ENCODE measurements around the gene PTAFR. TPM values are rescaled to one million over a fixed set of nuclear protein-coding genes. Genes with fewer than 3 reads are reported as not detected.
A peak's percentile ranks its signal among the peaks of the same experiment; 100 is the strongest.

PTAFR gene
- total RNA-seq, 6 experiments from 2014 or later: 0.26 to 0.57 (median 0.43) TPM

DNA sequence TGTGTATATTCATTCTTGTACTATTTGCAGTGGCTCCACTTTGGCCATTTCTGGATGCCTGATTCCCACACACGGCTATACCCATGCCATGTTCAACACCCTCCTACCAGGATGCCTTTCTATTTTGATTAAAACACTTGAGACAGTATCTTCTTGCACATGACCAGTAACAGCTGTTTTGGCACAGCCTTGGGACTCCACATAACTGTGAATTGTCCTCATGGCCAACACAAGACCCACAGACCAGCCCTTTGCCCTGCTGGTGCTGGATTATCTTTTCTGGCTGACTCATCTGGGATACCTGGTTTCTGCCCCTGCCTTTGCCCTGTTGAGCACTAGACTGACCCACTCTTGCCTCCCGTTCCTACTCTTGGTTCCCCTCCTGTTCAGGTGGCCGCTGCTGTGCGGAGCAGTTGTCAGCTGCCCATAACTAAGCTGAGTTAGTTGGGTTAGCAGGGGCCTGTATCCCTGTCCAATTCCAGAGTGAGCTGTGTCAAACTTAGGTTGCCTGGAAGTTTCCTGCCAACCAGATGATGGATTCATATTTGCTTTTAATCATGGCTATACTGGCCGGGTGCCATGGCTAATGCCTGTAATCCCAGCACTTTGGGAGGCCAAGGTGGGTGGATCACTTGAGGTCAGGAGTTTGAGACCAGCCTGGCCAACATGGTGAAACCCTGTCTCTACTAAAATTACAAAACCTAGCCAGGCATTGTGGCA is 77.3 kb downstream of the PTAFR start:
- H3K4me3 Mint-ChIP-seq: no peak overlapping the region; the same call in 1 of the 2 replicates
- H3K27ac Mint-ChIP-seq: peak overlapping the region; percentile 40; the same call in 1 of the 2 replicates
- no peaks in the 10 kb centered on the region for H3K36me3 Mint-ChIP-seq (ENCODE audit: low read depth)
- H3K4me1 Mint-ChIP-seq (ENCODE audit: low read depth): peaks cover 30% of the 10 kb centered on the region
- no peaks in the 10 kb centered on the region for H3K9me3 Mint-ChIP-seq
- peak; percentile 33 for DNase-seq
- TF ChIP-seq, protein P1, sequence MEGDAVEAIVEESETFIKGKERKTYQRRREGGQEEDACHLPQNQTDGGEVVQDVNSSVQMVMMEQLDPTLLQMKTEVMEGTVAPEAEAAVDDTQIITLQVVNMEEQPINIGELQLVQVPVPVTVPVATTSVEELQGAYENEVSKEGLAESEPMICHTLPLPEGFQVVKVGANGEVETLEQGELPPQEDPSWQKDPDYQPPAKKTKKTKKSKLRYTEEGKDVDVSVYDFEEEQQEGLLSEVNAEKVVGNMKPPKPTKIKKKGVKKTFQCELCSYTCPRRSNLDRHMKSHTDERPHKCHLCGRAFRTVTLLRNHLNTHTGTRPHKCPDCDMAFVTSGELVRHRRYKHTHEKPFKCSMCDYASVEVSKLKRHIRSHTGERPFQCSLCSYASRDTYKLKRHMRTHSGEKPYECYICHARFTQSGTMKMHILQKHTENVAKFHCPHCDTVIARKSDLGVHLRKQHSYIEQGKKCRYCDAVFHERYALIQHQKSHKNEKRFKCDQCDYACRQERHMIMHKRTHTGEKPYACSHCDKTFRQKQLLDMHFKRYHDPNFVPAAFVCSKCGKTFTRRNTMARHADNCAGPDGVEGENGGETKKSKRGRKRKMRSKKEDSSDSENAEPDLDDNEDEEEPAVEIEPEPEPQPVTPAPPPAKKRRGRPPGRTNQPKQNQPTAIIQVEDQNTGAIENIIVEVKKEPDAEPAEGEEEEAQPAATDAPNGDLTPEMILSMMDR (IDR thresholded peaks at IDR 0.05): no peak
- H3K27me3 Mint-ChIP-seq (ENCODE audit: insufficient read depth): peaks cover 4% of the 10 kb centered on the region

Other genes starting within 250 kb of the PTAFR start
- not detected for gene SMPDL3B, start 241.7 kb downstream of the PTAFR start, total RNA-seq (2021; fragmentation: NEBNext Ultra II Directional; extraction: Animal tissue kit (Norgen Biotek cat#: 25700))
- 10 to 100 TPM in 1 of 6 experiments, 1 to 10 TPM in 5; 8.0 to 10.7 (median 9.7) TPM for gene XKR8, start 216.7 kb downstream of the PTAFR start, total RNA-seq (2021; fragmentation: NEBNext Ultra II Directional; extraction: Animal tissue kit (Norgen Biotek cat#: 25700))
- gene EYA3, start 88.1 kb downstream of the PTAFR start, total RNA-seq (2021; fragmentation: NEBNext Ultra II Directional; extraction: Animal tissue kit (Norgen Biotek cat#: 25700)): 10 to 100 TPM; 24.2 to 31.3 (median 27.8) TPM
- 100 to 1,000 TPM; 101 to 112 (median 105) TPM for gene DNAJC8, start 56.3 kb upstream of the PTAFR start, total RNA-seq (2021; fragmentation: NEBNext Ultra II Directional; extraction: Animal tissue kit (Norgen Biotek cat#: 25700))
- 100 to 1,000 TPM; 153 to 231 (median 216) TPM for gene ATP5IF1, start 59.4 kb upstream of the PTAFR start, total RNA-seq (2021; fragmentation: NEBNext Ultra II Directional; extraction: Animal tissue kit (Norgen Biotek cat#: 25700))
- gene SESN2, start 82.8 kb upstream of the PTAFR start, total RNA-seq (2021; fragmentation: NEBNext Ultra II Directional; extraction: Animal tissue kit (Norgen Biotek cat#: 25700)): 10 to 100 TPM; 15.5 to 22.0 (median 17.4) TPM
- 10 to 100 TPM; 13.9 to 18.4 (median 15.8) TPM for gene MED18, start 152.3 kb upstream of the PTAFR start, total RNA-seq (2021; fragmentation: NEBNext Ultra II Directional; extraction: Animal tissue kit (Norgen Biotek cat#: 25700))
- gene PHACTR4, start 193.1 kb upstream of the PTAFR start, total RNA-seq (2021; fragmentation: NEBNext Ultra II Directional; extraction: Animal tissue kit (Norgen Biotek cat#: 25700)): 10 to 100 TPM; 19.9 to 24.4 (median 23.8) TPM

All from HFFc6 (cell line).